Middle frontal gyrus (tissue), 1 donor: Measurements from ENCODE around the gene C17orf58.
"Not testable (repeated sequence)": the region's sequence is repeated elsewhere in the genome, so short reads cannot be mapped to it uniquely, and the experiment has no call there.

Experiments used
- DNase-seq: peaks from one replicate; pipeline ENCODE4 v3.0.0-alpha.2; 2015; ENCODE audit warnings: low spot score; ENCODE audit errors: extremely low spot score

The C17orf58 gene

DNA sequence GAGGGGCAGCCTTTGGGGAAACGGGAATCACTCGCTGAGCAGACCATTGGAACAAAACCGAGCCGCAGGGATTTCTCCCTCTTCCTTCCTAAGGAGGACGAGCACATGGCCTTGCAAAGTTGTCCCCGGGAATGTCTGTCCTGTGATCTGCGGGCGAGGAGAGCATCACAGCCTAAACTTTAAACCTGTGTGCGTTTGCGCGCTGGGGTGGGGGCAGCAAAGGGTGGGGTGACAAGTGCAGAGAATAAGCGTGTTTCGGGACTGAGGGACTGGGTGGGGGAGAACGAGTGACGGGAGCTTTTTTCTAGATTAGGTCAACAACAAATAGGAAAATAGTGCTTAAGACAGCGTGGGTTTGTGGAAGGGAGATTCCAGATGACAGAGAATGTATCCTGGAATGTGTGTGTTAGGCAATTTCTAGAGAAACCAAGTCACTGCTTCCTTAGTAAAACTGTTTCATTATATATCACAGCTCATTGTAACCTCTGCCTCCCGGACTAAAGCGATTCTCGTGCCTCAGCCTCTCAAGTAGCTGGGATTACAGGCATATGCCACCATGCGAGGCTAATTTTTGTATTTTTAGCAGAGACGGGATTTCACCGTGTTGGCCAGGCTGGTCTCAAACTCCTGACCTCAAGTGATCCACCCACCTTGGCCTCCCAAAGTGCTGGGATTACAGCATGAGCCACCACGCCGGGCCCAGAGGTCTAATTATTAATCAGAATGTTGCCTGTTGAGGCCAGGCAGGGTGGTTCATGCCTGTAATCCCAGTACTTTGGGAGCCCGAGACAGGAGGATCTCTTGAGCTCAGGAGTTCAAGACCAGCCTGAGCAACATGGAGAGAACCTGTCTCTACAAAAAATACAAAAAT, at the start of gene C17orf58:
TSS of gene C17orf58 (minus strand) at position 169 of the 871 bp plus-strand sequence. CDS start 271 bp downstream, outside the sequence.
- not testable (repeated sequence) for DNase-seq

DNA sequence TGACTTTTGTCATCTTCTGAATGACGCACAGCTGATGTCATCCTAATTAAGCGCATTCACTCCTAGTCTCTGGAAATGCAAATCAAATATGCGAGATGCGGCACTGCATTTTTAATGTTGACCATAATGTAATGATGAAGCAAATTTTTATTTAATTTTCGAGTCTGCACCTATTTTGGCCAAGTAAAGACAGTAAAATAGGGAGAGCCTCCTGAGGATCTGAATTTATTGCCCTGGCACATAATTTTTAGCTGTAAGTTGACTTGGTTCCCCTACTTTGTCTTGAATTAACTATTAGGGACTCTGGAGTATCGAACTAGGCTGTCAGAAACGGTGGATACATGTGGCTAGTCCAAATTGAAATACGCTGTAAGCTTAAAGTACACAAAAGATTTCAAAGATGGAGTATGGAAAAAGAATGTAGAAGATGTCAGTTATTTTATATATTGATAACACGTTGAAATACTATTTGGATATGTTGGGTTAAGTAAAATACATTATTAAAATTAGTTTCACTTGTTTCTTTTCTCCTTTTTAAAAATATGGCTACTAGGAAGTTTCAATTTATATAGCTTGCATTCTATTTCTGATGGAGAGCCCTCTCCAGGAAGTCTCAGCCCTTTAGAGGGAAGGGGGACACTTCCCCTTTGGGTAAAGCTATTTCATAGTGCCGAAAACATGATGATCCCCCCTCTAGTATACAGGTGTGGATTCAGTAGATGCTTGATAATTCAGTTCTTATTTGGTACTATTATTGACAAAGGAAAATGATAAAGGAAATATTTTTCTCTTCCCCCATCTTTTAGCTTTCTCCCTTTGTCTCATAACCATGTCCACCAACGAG, 40.3 kb upstream of the C17orf58 start:
- DNase-seq, result peak; percentile 20

DNA sequence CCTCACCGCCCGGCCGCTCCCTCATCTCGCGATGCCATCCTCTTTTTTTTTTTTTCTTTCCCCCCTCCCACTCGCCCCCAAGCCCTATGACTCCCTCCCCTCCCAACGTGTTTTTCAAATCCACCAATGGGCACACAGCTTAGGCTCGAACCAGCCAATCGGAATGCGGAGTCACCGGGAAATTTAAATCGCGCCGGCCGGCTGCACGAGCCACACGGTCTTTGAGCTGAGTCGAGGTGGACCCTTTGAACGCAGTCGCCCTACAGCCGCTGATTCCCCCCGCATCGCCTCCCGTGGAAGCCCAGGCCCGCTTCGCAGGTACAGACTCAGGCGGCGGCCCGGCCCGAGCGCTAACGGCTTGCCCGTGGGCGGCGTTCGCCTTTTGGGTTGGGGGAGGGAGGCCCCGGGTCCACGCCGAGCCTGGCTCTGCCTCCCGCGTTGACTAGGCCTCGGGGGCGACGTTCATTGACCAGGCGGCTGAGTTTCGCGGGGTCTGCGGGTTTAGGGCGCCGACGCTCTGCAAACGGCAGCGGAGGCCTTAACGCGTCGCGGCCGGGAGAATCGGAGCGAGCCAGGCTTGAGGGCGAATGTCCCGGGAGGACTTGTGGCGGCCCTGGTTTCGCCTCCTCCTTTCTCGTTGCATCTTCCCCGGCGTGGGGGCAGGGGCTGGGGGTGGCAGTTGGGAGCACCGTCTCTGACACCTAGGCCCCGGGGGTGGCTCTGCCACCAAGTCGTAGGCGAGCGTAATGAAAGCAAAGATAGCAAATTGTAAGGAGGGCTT, 39.4 kb upstream of the C17orf58 start, which contains the start of gene KPNA2:
TSS of gene KPNA2 (plus strand) at position 213 of the 781 bp plus-strand sequence. CDS start 1,398 bp downstream, outside the sequence.
- peak; percentile 94 for DNase-seq

DNA sequence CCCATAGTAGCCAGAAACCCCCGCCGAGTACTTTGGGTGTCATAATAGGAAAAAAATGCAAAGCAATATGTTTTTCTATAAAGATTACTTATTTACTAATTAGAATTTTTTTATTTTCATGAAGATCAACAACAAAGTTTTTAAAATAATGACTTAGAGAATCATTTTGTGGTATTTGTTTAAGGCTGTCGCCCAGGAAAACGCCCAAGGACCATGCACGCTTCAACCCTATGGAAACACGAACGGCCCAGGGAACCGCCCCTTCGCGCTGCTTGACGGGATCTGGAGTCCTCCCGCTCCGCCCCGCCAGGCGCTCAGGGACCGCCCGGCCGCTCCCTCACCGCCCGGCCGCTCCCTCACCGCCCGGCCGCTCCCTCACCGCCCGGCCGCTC, 38.9 kb upstream of the C17orf58 start:
- DNase-seq, result peak; percentile 91

DNA sequence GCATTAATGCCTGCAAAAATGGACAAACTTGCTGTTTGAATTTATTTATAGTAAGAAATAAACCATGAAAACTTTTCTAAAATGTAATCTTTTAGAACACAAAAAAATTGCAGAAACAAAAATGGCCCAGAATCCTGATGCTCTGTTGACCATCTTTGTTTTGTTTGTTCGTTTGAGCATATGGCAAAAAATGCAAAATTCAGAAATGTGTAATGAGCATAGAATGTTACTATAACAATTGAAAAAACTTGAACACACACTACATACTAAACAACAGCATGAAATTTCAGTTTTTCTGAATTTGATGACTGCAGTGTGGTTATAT, 38.1 kb upstream of the C17orf58 start:
- DNase-seq, result no peak

DNA sequence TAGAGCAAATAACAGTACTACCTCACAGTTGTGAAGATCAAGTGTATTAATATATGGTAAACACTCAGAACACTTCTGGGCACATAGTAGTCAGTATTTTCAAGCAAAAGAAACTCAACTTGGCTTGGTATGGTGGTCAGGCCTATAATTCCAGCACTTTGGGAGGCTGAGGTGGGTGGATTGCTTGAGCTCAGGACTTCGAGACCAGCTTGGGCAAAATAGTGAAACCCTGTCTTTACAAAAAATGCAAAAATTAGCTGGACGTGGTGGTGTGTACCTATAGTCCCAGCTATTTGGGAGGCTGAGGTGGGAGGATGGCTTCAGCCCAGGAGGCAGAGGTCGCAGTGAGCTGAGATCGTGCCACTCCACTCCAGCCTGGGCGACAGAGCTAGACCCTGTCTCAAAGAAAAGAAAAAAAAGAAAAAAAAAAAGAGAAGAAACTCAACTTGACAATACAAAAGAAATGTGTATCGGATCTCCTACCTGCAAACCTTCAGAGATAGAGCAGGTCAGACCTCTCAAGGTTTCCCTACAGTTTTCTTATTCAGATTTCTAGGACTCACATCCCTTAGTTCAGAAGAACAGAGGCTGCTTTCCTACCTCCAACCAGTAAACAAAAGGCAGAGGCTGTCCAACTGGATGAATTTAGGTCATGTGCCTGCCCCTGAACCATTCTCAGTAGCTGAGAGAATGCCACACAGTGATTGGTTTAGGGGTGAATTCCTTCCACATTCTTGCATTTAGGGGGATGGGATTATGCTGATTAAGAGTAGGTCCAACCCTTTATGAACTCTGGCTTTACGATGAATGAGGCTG, 37.6 kb upstream of the C17orf58 start:
- DNase-seq, result no peak

DNA sequence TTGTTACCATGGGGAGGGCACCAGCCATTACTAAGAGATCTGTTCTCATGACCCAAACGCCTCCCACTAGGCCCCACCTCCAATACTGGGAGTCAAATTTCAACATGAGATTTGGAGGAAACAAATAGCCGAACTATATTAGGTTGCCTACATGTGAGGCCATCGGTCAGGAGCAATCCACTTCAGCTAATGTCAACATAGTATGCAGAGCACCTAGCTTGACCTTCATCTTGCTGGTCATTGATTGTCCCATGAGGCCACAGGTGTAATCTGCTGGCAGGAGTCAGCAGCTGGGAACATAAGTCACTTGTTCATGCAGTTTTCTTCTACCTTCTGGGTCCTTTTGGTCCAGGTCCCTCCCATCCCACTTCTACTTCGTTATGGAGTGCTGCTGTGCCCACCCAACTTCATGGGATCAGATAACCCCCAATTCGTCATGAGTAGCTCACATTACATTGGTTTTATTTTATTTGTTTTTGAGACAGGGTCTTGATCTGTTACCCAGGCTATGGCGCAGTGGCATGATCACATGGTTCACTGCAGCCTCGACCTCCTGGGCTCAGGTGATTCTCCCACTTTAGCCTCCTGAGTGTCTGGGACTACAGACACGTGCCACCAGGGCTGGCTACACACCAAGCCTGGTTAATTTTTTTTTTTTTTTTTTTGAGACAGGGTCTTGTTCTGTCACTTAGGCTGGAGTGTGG, 33.4 kb upstream of the C17orf58 start:
- DNase-seq, result no peak

DNA sequence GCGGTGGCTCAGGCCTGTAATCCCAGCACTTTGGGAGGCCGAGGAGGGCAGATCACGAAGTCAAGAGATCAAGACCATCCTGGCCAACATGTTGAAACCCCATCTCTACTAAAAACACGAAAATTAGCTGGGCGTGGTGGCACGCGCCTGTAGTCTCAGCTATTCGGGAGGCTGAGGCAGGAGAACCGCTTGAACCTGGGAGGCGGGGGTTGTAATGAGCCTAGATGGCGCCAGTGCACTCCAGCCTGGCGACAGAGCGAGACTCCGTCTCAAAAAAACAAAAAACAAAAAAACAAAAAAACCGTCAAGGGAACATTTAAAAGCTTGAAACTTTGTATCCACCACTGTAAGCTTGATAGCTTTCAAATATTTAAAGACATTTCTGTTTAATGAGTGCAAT, 26.3 kb upstream of the C17orf58 start:
- DNase-seq, result not testable (repeated sequence)

DNA sequence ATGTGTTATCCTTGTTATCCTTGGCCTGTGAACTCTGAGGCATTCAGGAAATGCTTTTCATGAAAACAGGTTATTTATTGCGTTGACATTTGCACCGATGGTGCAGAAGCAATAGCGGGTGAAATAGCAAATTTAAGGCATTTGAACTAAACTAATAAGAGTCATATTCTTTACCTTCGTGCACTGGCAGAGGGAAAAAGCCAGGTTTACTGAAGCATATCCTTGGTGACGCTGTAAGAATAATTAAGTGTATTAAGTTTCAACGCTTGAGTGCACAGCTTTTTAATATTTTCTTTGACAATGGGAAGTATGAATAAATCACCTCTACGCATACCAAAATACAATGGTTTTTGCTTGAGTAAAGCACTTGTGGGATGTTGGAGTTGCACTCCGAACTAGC, 25.7 kb upstream of the C17orf58 start:
- no peak for DNase-seq

DNA sequence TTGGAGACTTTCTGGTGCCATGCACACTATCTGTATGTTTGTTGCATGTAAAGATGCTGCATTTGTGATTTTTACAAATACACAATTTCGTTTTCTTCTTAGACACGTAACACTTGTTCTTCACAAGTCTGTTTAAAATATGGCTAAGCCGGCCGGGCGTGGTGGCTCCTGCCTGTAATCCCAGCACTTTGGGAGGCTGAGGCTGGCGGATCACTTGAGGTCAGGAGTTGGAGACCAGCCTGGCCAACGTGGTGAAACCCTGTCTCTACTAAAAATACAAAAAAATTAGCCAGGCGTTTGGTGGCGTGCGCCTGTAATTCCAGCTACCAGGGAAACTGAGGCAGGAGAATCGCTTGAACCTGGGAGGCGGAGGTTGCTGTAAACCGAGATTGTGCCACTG, 24.5 kb upstream of the C17orf58 start:
- not testable (repeated sequence) for DNase-seq

DNA sequence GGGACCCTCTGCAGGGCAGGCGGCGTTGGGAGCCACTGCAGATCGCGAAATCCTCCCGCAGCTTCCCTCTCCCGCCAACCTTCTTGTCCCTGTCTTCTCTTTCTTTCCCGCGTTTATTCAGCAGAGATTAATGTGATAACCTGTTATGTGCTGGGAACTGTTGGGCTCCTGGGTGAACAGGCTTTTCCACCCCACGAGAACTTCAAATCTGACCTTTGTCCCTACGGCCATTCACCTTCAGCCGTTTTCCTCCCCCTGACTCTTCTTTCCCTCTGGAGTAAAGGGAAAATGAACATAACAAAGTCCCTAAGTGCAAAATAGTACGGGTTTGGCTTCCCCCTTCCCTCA, 24.1 kb upstream of the C17orf58 start:
- DNase-seq, result no peak

DNA sequence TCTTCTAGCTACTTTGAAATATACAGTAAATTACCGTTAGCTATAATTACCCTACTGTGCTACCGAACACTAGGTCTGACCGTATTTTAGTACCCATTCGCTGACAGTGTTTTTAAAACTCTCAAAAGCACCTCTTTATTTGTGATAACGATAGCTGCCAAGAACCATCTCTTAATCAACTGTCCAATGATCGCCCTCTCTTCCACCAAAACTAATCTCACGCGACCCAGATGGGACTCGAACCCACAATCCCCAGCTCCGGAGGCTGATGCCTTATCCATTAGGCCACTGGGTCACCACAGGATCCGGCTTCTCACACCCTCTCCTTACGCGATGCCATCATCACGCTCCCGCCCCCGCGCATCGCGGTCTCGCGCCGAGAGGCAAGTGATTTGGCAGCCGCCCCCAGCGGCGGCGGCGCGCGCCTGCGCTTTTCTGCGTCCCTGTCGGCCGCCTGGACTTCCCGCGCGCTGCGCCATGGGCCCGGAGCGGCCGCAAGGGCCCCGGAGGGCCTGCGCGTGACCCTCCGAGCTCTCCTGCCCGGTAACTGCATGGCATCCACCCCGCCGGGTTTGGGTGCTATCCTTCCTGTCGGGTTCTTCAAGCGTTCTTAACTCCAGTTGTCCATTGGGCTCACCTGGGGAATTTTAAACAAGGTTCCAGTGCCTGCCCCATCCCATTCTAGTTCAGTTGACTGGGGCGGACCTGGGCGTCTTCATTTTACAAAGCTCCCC, 23.6 kb upstream of the C17orf58 start:
- DNase-seq, result peak; percentile 97

DNA sequence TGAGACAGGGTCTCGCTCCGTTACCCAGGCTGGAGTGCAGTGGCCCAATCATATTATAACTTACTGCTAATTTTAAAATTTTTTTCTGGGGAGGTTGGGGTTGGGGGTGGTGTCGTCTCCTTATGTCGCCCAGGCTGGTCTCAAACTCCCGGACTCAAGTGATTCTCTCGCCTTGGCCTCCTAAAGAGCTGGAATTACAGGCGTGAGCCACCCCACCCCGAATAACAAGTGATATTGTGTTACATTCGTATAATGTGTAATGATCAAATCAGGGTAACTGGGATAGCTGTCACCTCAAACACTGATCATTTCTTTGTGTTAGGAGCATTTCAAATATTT, 23.0 kb upstream of the C17orf58 start:
- no peak for DNase-seq

DNA sequence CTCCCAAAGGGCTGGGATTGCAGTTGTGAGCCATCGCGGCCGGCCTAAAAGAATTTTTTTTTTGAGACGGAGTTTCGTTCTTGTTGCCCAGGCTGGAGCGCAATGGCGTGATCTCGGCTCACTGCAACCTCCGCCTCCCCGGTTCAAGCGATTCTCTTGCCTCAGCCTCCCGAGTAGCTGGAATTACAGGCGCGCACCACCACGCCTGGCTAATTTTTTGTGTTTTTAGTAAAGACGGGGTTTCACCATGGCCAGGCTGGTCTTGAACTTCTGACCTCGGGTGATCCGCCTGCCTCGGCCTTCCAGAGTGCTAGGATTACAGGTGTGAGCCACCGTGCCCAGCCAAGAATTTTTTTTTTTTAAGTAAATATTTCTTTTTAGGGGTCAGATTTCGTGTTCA, 22.2 kb upstream of the C17orf58 start:
- not testable (repeated sequence) for DNase-seq

DNA sequence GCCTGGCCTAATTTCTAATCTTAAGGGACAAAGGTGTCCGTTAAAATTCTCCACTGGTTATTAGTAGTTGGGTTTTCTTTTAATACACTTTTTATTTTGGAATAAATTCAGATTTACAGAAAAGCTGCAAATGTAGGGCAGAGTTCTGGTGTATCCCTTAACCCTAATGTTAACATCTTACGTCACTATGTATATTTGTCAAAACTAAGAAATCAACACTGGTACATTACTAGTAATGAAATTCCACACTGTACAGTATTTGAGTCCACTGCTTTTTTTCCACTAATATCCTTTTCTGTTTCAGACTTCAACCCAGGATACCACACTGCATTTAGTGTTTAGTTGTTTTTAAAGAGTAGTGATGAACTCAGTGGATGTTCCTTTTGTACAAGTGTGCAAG, 20.6 kb upstream of the C17orf58 start:
- no peak for DNase-seq

DNA sequence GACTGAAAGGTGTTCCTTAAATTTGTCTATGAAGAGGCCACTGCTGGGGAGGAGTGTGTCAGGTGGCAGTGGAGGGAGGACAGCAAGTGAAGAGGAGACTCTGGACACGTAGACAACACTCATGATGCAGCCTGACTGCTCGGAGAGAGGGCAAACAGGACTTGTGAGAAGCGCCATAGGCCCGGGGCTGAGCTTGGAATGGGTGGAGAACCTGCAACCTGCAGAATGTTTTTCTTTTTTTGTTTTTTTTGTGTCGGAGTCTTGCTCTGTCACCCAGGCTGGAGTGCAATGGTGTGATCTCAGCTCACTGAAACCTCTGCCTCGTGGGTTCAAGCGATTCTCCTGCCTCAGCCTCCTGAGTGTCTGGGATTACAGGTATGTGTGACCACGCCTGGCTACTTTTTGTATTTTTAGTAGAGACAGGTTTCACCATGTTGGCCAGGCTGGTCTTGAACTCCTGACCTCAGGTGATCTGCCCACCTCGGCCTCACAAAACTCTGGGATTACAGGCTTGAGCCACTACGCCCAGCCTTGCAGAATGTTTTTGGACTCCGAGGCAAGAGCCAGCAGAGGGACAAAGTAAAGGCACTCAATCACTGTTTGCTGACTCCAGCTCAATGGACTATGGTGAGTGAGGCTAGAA, 18.9 kb upstream of the C17orf58 start:
- no peak for DNase-seq

DNA sequence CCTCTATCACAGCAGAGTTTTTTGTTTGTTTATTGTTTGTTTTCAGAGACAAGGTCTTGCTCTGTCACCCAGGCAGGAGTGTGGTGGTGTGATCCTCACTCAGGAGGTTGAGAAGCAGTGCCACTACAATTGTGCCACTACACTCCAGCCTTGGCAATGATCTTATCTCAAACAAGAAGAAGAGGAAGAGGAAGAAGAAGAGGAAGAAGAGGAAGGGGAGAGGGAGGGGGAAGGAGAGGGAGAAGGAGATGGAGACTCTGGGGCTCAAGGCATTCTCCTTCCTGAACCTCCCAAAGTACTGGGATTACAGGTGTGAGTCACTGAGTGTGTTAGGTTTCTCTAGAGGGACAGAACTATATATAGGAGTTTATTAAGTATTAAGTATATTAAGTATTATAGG, 17.1 kb upstream of the C17orf58 start:
- DNase-seq, result no peak

DNA sequence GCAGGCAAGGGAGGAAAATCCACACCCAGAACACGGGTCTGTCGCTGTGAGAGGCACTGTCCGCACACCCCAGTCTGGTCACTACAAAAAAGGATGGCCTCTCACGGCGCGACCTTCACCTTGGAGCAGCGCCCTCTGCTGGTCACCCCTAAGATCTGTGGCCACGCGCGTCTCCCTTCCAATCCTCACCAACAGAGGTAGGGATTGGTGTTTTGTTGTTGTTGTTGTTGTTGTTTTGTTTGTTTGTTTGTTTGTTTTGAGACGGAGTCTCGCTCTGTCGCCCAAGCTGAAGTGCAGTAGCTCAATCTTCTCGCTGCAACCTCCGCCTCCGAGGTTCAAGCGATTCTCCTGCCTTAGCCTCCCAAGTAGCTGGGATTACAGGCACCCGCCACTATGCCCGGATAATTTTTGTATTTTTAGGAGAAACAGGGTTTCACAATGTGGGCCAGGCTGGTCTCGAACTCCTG, 15.0 kb upstream of the C17orf58 start:
- DNase-seq, result no peak

DNA sequence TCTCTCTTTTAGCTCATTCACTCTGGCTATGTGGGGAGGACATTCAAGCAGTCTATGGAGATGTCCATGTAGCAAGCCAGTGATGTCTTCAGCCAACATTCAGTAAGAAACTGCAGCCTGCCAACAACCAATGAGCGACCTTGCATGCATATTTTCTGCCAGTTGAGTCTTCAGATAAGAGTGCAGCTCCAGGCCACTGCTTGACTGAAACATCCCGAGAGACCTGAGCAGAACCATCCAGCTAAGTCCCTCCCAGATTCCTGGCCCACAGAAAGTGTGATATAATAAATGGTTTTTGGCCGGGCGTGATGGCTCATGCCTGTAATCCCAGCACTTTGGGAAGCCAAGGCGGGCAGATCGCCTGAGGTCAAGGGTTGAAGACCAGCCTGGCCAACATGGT, 10.5 kb upstream of the C17orf58 start:
- no peak for DNase-seq
